Endometrial microvascular endothelial cells (primary cell): ENCODE results near the gene POLE2. TPM values are rescaled to one million over a fixed set of nuclear protein-coding genes. Genes with fewer than 3 reads are reported as not detected.

Experiments used
- total RNA-seq: library from RNA; depleted of rRNA; stranded (reverse); fragments of >200 nt; gene quantifications from one replicate; pipeline ENCODE4 v1.2.3, GENCODE V29; 2015; ENCODE audit errors: inconsistent ontology term

Gene POLE2
- total RNA-seq, 1 donor from 2014 or later: 20.7 TPM

Other genes with a start within 250 kb of the POLE2 start
- 7,038 TPM for gene RPS29, start 101.8 kb downstream of the POLE2 start, total RNA-seq
- 29.9 TPM for gene LRR1, start 89.3 kb downstream of the POLE2 start, total RNA-seq
- gene RPL36AL, start 67.6 kb downstream of the POLE2 start, total RNA-seq: 146 TPM
- 94.1 TPM for gene MGAT2, start 67.4 kb downstream of the POLE2 start, total RNA-seq
- 3.9 TPM for gene DNAAF2, start 53.0 kb downstream of the POLE2 start, total RNA-seq
- gene KLHDC1, start 4.9 kb upstream of the POLE2 start, total RNA-seq: 0.37 TPM
- gene KLHDC2, start 79.9 kb upstream of the POLE2 start, total RNA-seq: 19.8 TPM
- gene NEMF, start 164.6 kb upstream of the POLE2 start, total RNA-seq: 30.6 TPM
- 80.4 TPM for gene ARF6, start 204.9 kb upstream of the POLE2 start, total RNA-seq